GM19395 (cell line): ENCODE measurements around the gene ARHGAP26.

ENCODE experiments used
- ATAC-seq: cut with Tn5 transposase; IDR thresholded peaks from one replicate; pipeline ENCODE4 v1.9.1; 2021; ENCODE audit warnings: mild to moderate bottlenecking, moderate library complexity; ENCODE audit not compliant: unreplicated experiment

ARHGAP26 gene

GRCh38 chr5:143208781-143209510 lies 438.8 kb downstream of the ARHGAP26 start:
- ATAC-seq, result no peak

- ATAC-seq, result no peak
Measured at GRCh38 chr5:143209881-143210395, 439.8 kb downstream of the ARHGAP26 start.

- ATAC-seq, result no peak
Measured at GRCh38 chr5:143210576-143210975, 440.4 kb downstream of the ARHGAP26 start.

DNA sequence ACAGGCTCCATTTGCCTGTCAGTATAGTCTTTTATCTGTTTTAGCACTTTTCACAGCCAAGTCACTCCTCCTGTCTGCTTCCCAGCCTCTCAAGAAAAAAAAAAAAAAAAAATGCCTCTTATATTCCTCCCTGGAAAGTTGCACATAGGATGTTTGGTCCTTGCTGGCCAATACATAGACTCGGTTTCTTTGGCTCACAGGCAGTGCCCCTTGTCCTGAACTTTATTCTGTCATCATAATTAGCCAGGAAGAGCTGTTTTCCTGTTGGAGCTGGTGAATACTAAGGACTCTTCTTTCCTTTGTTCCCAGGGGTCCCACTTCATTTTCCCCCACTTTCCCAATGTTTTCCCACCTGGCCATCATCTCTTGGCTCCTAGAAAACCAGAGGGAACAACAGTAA lies 442.1 kb downstream of the ARHGAP26 start:
- no peak for ATAC-seq

DNA sequence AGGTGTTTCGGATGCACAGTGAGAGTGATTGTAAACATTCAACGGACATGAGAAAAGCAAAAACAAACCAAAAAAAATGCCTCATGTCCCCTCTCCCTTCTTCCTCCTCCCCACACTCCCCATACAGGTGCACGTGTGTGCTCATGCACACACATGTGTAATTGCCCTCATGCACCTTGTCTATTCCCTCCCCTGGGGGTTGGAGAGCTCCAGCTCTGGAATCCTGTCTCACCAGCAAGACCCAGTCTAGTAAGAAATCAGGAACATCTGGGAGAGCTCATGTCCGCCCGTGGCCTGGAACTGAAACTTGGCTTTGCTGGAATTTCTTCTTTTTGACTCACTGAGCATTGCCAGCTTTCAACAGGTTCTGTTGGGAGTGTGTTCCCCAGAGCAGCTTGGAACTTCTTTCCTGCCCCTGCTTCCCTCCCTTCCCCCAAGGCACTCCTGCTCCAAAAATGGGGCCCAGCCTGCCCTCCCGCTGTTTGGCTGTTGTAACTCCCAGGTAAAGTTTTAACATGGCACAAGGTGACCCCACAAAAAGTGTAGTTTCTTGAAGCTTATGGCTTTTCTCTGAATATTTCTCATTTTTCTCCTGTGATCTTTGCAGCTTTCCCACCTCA lies 443.2 kb downstream of the ARHGAP26 start:
- ATAC-seq, result no peak

DNA sequence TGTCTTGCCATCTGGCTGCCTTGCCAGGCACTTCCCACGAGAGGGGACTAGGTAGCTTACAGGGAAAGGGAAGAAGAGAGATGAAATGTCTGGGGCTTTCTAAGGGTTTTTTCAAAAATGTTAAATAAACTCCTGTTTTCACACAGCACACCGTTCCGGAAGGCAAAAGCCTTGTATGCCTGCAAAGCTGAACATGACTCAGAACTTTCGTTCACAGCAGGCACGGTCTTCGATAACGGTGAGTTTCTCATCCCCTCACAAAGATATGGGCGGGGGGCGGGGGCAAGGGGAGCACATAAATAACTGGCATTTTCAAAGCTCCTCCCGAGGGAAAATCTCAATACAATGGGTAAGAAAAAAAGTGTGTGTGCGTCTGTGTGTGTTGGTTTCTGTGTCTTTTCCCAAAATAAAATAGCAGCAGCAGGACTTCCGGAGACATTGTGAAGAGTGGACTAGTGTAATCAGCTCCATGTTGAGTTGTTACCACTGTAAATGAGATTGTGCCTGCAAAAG lies 443.7 kb downstream of the ARHGAP26 start:
- peak; percentile 68 for ATAC-seq

DNA sequence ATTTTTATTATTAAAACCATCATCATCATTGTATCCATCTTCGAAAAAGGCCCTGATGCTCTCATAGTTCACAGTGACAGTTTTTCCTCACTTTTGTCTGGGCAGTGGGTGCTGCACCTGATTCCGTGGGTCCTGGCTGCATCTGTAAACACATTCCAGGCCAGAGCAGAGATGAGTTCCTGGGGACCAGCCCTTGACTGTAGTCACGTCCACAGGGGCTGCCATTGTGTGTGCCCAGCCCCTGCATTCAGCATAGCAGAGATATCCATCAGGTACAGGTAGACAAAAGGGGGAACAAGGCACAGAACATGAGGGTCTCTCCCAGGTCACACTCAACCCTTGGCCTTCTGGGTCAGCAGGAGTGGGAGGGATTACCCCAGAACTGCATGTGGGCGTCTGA lies 444.3 kb downstream of the ARHGAP26 start:
- no peak for ATAC-seq

- ATAC-seq, result no peak
Measured at GRCh38 chr5:143214890-143215289, 444.7 kb downstream of the ARHGAP26 start.

GRCh38 chr5:143215690-143216089 lies 445.5 kb downstream of the ARHGAP26 start:
- no peak for ATAC-seq

GRCh38 chr5:143216211-143216610 lies 446.0 kb downstream of the ARHGAP26 start:
- ATAC-seq, result no peak

- no peak for ATAC-seq
Measured at GRCh38 chr5:143217065-143217803, 447.1 kb downstream of the ARHGAP26 start.

DNA sequence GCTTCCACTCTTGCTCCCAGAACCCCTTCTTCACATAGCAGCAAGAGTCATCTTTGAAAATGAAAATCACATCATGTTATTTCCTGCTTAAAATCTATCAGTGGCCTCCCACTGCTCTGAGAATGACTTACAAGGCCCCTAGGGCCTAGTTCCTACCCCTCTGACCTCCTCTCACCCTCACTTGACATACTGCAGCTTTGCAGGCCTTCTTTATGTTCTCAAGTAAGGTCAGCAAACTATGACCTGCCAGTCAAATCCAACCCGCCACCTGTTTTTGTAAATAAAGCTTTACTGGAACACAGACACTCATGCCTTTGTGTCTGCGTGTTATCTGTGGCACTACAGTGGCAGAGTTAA lies 447.6 kb downstream of the ARHGAP26 start:
- no peak for ATAC-seq

- ATAC-seq, result no peak
Measured at GRCh38 chr5:143218517-143219170, 448.5 kb downstream of the ARHGAP26 start.

GRCh38 chr5:143219696-143220095 lies 449.5 kb downstream of the ARHGAP26 start:
- ATAC-seq, result no peak

GRCh38 chr5:143220748-143221251 lies 450.6 kb downstream of the ARHGAP26 start:
- no peak for ATAC-seq

GRCh38 chr5:143222287-143223231 lies 452.4 kb downstream of the ARHGAP26 start:
- peak; percentile 76 for ATAC-seq

DNA sequence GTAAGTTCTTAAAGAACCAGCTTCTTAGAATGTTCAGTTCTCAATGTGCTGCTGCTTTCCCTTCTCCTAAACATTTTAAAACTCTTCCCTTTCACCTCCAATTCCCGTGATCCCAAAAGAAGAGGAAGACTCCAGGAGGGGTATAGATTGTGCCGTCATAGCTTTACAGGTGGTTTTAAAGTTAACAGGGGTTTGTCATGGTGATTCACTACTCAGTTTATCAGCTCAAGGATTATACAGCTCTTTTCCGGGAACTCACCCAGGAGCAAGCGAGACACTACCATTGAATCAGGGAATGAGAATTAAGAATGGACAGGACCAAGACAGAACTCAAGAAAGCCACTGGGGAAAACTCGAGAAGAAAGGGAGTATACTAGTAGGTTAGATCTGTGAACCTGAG lies 454.5 kb downstream of the ARHGAP26 start:
- no peak for ATAC-seq

GRCh38 chr5:143225511-143225910 lies 455.3 kb downstream of the ARHGAP26 start:
- ATAC-seq, result no peak

GRCh38 chr5:143226361-143226760 lies 456.2 kb downstream of the ARHGAP26 start:
- ATAC-seq, result no peak

DNA sequence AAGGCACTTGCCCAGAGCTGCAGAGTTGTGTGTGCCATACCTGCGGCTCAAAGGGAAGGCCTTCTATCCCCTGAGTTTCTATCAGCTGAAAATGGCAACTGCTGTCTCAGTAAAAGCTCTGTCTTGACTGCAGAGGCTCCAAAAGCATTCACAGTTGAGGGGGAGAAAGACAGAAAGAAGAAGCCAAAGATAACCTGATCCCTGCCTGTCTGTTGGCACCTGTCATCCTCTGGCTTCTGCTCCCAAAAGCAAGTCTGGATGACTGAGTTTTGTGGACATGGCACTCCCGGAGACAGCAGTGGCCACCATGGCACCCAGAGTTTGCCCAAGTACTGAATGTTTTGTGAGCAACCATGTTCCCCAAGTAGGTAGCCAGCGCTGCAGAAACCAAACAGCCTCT lies 456.7 kb downstream of the ARHGAP26 start:
- no peak for ATAC-seq
